Keratinocyte (primary cell): ENCODE data around the gene MRPL48. TPM values are rescaled to one million over a fixed set of nuclear protein-coding genes. Genes with fewer than 3 reads are reported as not detected.

ENCODE experiments used
- DNase-seq: peaks from one replicate; pipeline ENCODE4 v3.0.0-alpha.2; 2011; ENCODE audit warnings: low read depth, missing footprints, low spot score
- FAIRE-seq: peaks from 2 replicates; lab custom pipeline; 2011; peaks lifted over from hg19 to GRCh38; lab: Jason Lieb, UNC
- H2AFZ ChIP-seq: 2 replicates; pipeline ENCODE4 v1.6.0; 2012; ENCODE audit warnings: low read length, control low read depth, inconsistent platforms; ENCODE audit not compliant: control insufficient read depth
- H3K27ac ChIP-seq: 2 replicates; pipeline ENCODE4 v1.5.1; 2011; ENCODE audit warnings: low read length; ENCODE audit not compliant: control insufficient read depth, insufficient read depth
- H3K27me3 ChIP-seq: 3 replicates; pipeline ENCODE4 v1.6.0; 2011; ENCODE audit warnings: low read length; ENCODE audit not compliant: control insufficient read depth, insufficient read depth; ENCODE audit errors: extremely low read depth
- H3K36me3 ChIP-seq, 2 experiments: 2 replicates in 1 of 2; 3 replicates in 1 of 2; pipeline ENCODE4 v1.5.1; 2011; ENCODE audit warnings: low read length in 2 of 2, mild to moderate bottlenecking in 1 of 2; ENCODE audit not compliant: control insufficient read depth in 2 of 2, insufficient read depth in 2 of 2; ENCODE audit errors: extremely low read depth in 1 of 2
- H3K4me1 ChIP-seq: 3 replicates; pipeline ENCODE4 v1.5.1; 2011; ENCODE audit warnings: low read length; ENCODE audit not compliant: control insufficient read depth, insufficient read depth; ENCODE audit errors: extremely low read depth
- H3K4me2 ChIP-seq: 3 replicates; pipeline ENCODE4 v1.6.0; 2011; ENCODE audit warnings: low read depth, low read length; ENCODE audit not compliant: control insufficient read depth, insufficient read depth; ENCODE audit errors: extremely low read depth
- H3K4me3 ChIP-seq, 3 experiments: fragments of 200-600 bp in 1 of 3; sonication (generic) in 1 of 3; 2 replicates in 2 of 3; 3 replicates in 1 of 3; pipeline ENCODE4 v1.5.1; 2011 to 2016; ENCODE audit warnings: low read length in 3 of 3, mild to moderate bottlenecking in 3 of 3, control low read depth in 2 of 3, inconsistent platforms in 1 of 3, low read depth in 1 of 3, mixed read lengths in 1 of 3, mixed run types in 1 of 3, moderate library complexity in 1 of 3; ENCODE audit not compliant: control insufficient read depth in 2 of 3, insufficient read depth in 2 of 3; ENCODE audit errors: extremely low read depth in 1 of 3
- H3K79me2 ChIP-seq: 2 replicates; pipeline ENCODE4 v1.6.0; 2012; ENCODE audit warnings: low read length; ENCODE audit not compliant: control insufficient read depth, insufficient read depth
- H3K9ac ChIP-seq: 3 replicates; pipeline ENCODE4 v1.6.0; 2011; ENCODE audit warnings: low read length; ENCODE audit not compliant: control insufficient read depth, insufficient read depth; ENCODE audit errors: extremely low read depth
- H3K9me1 ChIP-seq: 3 replicates; pipeline ENCODE4 v1.6.0; 2011; ENCODE audit warnings: low read length; ENCODE audit not compliant: control insufficient read depth, insufficient read depth; ENCODE audit errors: extremely low read depth
- H3K9me3 ChIP-seq: 2 replicates; pipeline ENCODE4 v1.5.1; 2012; ENCODE audit warnings: low read depth, low read length; ENCODE audit not compliant: control insufficient read depth
- H4K20me1 ChIP-seq: 3 replicates; pipeline ENCODE4 v1.6.0; 2011; ENCODE audit warnings: low read length; ENCODE audit not compliant: control insufficient read depth, insufficient read depth; ENCODE audit errors: extremely low read depth
- EZH2 ChIP-seq: IDR thresholded peaks from one replicate; pipeline ENCODE4 v1.6.1; 2012; ENCODE audit warnings: inconsistent platforms, mild to moderate bottlenecking, low read length, moderate library complexity
- dilution Hi-C: fragments of 300-500 bp; cut with MboI; formaldehyde crosslinking; loops from one replicate; pipeline ENCODE4 v1.7.0; 2020; ENCODE audit warnings: low sequenced_read_pairs; ENCODE audit not compliant: extremely low pct_ligation_motif_present
- polyA plus RNA-seq, 5 experiments: library from polyadenylated mRNA; depleted of rRNA in 3 of 5; stranded (reverse) in 3 of 5; stranded (forward) in 1 of 5; unstranded in 1 of 5; fragments of >200 nt; gene quantifications; 1 replicate in 1 of 5; 2 replicates in 3 of 5; 3 replicates in 1 of 5; pipeline versions ENCODE4 v1.2.1 to v1.2.3, GENCODE V29; 2011 to 2012; ENCODE audit warnings: missing spikeins in 2 of 5, low read depth in 1 of 5, low replicate concordance in 1 of 5
- TF ChIP-seq, protein P1 (sequence below), 3 experiments: IDR thresholded peaks in 1 of 3; conservative IDR thresholded peaks in 1 of 3; optimal IDR thresholded peaks in 1 of 3; 2 replicates in 2 of 3; 3 replicates in 1 of 3; pipeline versions ENCODE3 to v1.5.1; 2011; ENCODE audit warnings: low read length in 3 of 3, mild to moderate bottlenecking in 3 of 3, moderate library complexity in 2 of 3, control low read depth in 1 of 3, inconsistent platforms in 1 of 3; ENCODE audit not compliant: insufficient read depth in 2 of 3; ENCODE audit errors: extremely low read depth in 1 of 3

Gene MRPL48
- polyA plus RNA-seq, 1 donor (not counting 4 experiments of a cell fraction or from before 2014, with no cell fraction given) = 72.2 TPM

DNA sequence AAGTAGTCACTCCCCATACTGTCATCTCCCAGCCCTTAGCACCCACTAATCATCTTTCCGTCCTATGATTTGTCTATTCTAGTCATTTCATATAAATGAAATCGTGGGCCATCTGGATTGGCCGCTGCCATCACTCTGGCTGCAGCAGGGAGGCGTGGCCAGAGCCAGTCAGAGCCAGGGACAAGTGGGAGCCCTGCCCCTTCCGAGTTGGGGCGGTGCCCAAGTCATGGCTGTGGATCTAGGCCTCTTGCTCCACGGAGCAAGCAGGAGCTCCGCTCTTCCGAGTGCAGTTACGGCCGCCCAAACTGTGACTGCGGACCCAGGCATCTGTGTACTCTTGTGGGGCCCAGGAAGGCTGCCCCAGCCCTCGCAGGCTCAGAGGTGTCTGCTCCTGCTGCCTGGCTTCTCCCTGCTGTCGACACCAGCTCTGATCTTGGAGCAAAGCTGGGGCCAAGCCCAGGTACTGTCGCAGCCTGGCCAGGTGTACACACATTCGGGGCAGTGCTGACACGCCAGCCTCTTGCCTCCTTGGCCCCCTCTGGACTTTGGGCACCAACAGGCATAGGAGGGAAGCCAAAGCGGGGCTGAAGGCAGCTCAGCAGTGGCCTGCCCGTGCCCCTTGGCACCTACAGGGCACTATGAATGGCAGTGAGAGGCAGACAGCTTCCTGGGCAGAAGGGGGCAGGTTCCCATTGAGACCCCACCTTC is 8.4 kb downstream of the MRPL48 start:
- dilution Hi-C loops = no loop called here
- peaks cover 0 to 3% of the 10 kb centered on the region in 2 experiments for H3K36me3 ChIP-seq
- H2AFZ ChIP-seq = no peak overlapping the region
- no peak overlapping the region for H3K4me3 ChIP-seq
- no peak for DNase-seq
- no peaks in the 10 kb centered on the region for H3K9me1 ChIP-seq
- H3K4me1 ChIP-seq = no peaks in the 10 kb centered on the region
- no peaks in the 10 kb centered on the region for H4K20me1 ChIP-seq
- no peak for FAIRE-seq
- no peak for TF ChIP-seq EZH2
- no peaks in the 10 kb centered on the region for H3K27me3 ChIP-seq
- no peaks in the 10 kb centered on the region for H3K9me3 ChIP-seq
- H3K4me2 ChIP-seq = no peak overlapping the region
- peaks cover 1% of the 10 kb centered on the region for H3K79me2 ChIP-seq
- no peak overlapping the region for H3K9ac ChIP-seq
- H3K27ac ChIP-seq = no peak overlapping the region

DNA sequence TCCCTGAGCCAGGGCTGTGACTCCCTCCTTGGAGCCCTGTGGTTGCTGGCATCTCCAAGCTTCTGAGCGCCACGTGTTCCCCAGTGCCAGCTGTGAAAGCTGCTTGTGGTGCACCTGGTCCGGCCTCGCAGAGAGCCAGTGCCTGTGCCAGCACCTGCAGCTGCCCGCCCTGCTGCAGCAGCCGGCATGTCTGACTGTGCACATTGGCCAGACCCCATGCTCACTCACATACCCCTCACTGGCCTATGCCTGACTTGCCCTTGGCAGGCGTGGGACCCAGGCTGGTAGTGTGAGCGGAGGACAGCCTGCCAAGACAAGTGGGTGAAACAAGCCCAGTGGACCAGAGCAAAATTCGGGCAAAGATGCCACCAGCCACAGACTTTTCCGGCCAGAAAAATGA is 9.8 kb downstream of the MRPL48 start:
- Histone ChIP-seq H2AFZ (no peak overlapping the region), H3K4me3 (no peak overlapping the region), H3K27me3 (no peaks in the 10 kb centered on the region), H3K4me2 (no peak overlapping the region), H3K27ac (no peak overlapping the region), H3K36me3 (no peaks in the 10 kb centered on the region), H3K9me1 (no peaks in the 10 kb centered on the region), H3K9ac (no peak overlapping the region), H3K79me2 (peaks cover 1% of the 10 kb centered on the region), H3K4me1 (no peaks in the 10 kb centered on the region), H4K20me1 (no peaks in the 10 kb centered on the region), H3K9me3 (no peaks in the 10 kb centered on the region)
- dilution Hi-C loops = no loop called here
- TF ChIP-seq, protein P1, sequence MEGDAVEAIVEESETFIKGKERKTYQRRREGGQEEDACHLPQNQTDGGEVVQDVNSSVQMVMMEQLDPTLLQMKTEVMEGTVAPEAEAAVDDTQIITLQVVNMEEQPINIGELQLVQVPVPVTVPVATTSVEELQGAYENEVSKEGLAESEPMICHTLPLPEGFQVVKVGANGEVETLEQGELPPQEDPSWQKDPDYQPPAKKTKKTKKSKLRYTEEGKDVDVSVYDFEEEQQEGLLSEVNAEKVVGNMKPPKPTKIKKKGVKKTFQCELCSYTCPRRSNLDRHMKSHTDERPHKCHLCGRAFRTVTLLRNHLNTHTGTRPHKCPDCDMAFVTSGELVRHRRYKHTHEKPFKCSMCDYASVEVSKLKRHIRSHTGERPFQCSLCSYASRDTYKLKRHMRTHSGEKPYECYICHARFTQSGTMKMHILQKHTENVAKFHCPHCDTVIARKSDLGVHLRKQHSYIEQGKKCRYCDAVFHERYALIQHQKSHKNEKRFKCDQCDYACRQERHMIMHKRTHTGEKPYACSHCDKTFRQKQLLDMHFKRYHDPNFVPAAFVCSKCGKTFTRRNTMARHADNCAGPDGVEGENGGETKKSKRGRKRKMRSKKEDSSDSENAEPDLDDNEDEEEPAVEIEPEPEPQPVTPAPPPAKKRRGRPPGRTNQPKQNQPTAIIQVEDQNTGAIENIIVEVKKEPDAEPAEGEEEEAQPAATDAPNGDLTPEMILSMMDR (optimal IDR thresholded peaks at IDR 0.05 in 1 of 3, IDR thresholded peaks at IDR 0.05 in 1 of 3, conservative IDR thresholded peaks at IDR 0.05 in 1 of 3; ENCODE audit: extremely low read depth in 1 of 3, insufficient read depth in 2 of 3, low read length in 3 of 3) = no peak
- no peak for TF ChIP-seq EZH2
- DNase-seq (no peak), FAIRE-seq (no peak)
